HG03342 (cell line): Measurements from ENCODE around the gene ADAT3.
A peak's percentile ranks its signal among the peaks of the same experiment; 100 is the strongest.
"Not testable (repeated sequence)": the region's sequence is repeated elsewhere in the genome, so short reads cannot be mapped to it uniquely, and the experiment has no call there.

Experiments
- ATAC-seq: cut with Tn5 transposase; IDR thresholded peaks from one replicate; pipeline ENCODE4 v1.9.1; 2021; ENCODE audit warnings: mild to moderate bottlenecking, moderate library complexity; ENCODE audit not compliant: unreplicated experiment

The ADAT3 gene

GRCh38 chr19:1866693-1867348 is 38.4 kb upstream of the ADAT3 start:
- ATAC-seq = no peak

- ATAC-seq = no peak
These were observed 37.9 kb upstream of the ADAT3 start for GRCh38 chr19:1867349-1867724.

- no peak for ATAC-seq
These were observed 36.2 kb upstream of the ADAT3 start for GRCh38 chr19:1868971-1869370.

- no peak for ATAC-seq
These were observed 34.0 kb upstream of the ADAT3 start for GRCh38 chr19:1871140-1871597.

- no peak for ATAC-seq
These were observed 33.6 kb upstream of the ADAT3 start for GRCh38 chr19:1871630-1872029.

- no peak for ATAC-seq
These were observed 32.2 kb upstream of the ADAT3 start for GRCh38 chr19:1872807-1873523.

GRCh38 chr19:1873524-1874473 is 31.4 kb upstream of the ADAT3 start:
- no peak for ATAC-seq

GRCh38 chr19:1874554-1875185 is 30.5 kb upstream of the ADAT3 start:
- no peak for ATAC-seq

GRCh38 chr19:1875265-1875645 is 29.9 kb upstream of the ADAT3 start:
- not testable (repeated sequence) for ATAC-seq

- ATAC-seq = peak; percentile 82
These were observed 29.3 kb upstream of the ADAT3 start for GRCh38 chr19:1875646-1876495.

GRCh38 chr19:1876496-1877279 is 28.5 kb upstream of the ADAT3 start:
- not testable (repeated sequence) for ATAC-seq

- not testable (repeated sequence) for ATAC-seq
These were observed 27.9 kb upstream of the ADAT3 start for GRCh38 chr19:1877280-1877660.

- not testable (repeated sequence) for ATAC-seq
These were observed 26.6 kb upstream of the ADAT3 start for GRCh38 chr19:1878583-1878982.

- not testable (repeated sequence) for ATAC-seq
These were observed 25.2 kb upstream of the ADAT3 start for GRCh38 chr19:1879982-1880381.

- ATAC-seq = no peak
These were observed 24.4 kb upstream of the ADAT3 start for GRCh38 chr19:1880611-1881392.

- not testable (repeated sequence) for ATAC-seq
These were observed 23.7 kb upstream of the ADAT3 start for GRCh38 chr19:1881393-1882088.

- ATAC-seq = no peak
These were observed 23.0 kb upstream of the ADAT3 start for GRCh38 chr19:1882089-1882785.
